ENCODE results near the gene GTPBP4. TPM values are rescaled to one million over a fixed set of nuclear protein-coding genes. Genes with fewer than 3 reads are reported as not detected.
A peak's percentile ranks its signal among the peaks of the same experiment; 100 is the strongest.

The GTPBP4 gene
- total and polyA plus RNA-seq, 2 of the 13 experiments (the other 11 are each of a cell fraction or from before 2014, with no cell fraction given): 24.1 to 85.5 TPM

DNA sequence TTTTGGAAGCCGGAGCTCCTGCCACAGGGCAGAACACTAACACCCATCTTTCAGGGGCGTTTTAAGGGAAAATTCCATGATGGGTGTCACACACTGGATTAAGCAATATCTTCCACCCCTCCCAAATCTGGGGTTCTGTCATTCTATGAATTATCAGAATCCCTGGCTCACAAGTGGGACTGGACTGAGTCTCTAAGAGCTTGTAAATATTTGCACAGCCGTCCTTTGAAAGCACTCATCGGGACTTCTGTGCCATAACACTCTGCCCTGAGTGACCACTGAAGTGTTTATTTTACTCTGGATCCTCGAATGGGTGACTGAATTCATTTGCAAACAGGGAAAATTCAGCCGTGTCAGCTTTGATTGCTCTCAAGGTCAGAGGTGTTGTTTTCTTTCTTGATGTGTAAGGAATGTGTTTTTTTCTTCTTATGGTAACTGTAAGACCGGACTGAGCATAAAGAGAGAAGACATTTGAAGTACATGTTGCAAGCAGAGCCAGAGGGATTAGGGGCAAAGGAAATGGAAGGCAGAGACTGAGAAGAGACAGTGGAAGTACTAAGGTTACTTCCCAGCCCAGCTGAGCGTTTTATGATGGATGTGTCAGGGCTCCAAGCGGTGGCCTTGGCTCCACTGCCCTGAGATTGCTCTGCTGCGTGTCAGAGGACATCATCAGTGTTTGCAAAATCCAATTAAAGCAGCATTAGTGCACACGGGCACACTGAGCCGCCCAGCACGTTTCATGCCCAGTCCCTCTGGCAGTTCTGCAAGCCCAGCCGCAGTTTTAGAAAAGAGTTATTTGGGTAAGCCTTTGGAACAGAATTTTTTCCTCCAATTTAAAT, 17.7 kb upstream of the GTPBP4 start (continued):
- TF ChIP-seq TBX3 (IDR thresholded peaks at IDR 0.05; ENCODE audit: borderline replicate concordance) (peak; percentile 76; the same call in 1 of the 2 replicates), NRL (CRISPR knock-in tag; IDR thresholded peaks at IDR 0.05; ENCODE audit: borderline replicate concordance) (no peak), ZC3H13 (CRISPR knock-in tag; IDR thresholded peaks at IDR 0.05) (no peak), NFKBIZ (CRISPR knock-in tag; IDR thresholded peaks at IDR 0.05) (0 out of 2 replicates have a peak, but pooled peaks have one; percentile 60), ARID2 (CRISPR knock-in tag; IDR thresholded peaks at IDR 0.05; ENCODE audit: borderline replicate concordance) (no peak), RBFOX2 (IDR thresholded peaks at IDR 0.05; ENCODE audit: low read depth, low read length) (no peak), ZKSCAN1 (IDR thresholded peaks at IDR 0.05; ENCODE audit: low read length) (no peak)
- TF ChIP-seq, protein P1, sequence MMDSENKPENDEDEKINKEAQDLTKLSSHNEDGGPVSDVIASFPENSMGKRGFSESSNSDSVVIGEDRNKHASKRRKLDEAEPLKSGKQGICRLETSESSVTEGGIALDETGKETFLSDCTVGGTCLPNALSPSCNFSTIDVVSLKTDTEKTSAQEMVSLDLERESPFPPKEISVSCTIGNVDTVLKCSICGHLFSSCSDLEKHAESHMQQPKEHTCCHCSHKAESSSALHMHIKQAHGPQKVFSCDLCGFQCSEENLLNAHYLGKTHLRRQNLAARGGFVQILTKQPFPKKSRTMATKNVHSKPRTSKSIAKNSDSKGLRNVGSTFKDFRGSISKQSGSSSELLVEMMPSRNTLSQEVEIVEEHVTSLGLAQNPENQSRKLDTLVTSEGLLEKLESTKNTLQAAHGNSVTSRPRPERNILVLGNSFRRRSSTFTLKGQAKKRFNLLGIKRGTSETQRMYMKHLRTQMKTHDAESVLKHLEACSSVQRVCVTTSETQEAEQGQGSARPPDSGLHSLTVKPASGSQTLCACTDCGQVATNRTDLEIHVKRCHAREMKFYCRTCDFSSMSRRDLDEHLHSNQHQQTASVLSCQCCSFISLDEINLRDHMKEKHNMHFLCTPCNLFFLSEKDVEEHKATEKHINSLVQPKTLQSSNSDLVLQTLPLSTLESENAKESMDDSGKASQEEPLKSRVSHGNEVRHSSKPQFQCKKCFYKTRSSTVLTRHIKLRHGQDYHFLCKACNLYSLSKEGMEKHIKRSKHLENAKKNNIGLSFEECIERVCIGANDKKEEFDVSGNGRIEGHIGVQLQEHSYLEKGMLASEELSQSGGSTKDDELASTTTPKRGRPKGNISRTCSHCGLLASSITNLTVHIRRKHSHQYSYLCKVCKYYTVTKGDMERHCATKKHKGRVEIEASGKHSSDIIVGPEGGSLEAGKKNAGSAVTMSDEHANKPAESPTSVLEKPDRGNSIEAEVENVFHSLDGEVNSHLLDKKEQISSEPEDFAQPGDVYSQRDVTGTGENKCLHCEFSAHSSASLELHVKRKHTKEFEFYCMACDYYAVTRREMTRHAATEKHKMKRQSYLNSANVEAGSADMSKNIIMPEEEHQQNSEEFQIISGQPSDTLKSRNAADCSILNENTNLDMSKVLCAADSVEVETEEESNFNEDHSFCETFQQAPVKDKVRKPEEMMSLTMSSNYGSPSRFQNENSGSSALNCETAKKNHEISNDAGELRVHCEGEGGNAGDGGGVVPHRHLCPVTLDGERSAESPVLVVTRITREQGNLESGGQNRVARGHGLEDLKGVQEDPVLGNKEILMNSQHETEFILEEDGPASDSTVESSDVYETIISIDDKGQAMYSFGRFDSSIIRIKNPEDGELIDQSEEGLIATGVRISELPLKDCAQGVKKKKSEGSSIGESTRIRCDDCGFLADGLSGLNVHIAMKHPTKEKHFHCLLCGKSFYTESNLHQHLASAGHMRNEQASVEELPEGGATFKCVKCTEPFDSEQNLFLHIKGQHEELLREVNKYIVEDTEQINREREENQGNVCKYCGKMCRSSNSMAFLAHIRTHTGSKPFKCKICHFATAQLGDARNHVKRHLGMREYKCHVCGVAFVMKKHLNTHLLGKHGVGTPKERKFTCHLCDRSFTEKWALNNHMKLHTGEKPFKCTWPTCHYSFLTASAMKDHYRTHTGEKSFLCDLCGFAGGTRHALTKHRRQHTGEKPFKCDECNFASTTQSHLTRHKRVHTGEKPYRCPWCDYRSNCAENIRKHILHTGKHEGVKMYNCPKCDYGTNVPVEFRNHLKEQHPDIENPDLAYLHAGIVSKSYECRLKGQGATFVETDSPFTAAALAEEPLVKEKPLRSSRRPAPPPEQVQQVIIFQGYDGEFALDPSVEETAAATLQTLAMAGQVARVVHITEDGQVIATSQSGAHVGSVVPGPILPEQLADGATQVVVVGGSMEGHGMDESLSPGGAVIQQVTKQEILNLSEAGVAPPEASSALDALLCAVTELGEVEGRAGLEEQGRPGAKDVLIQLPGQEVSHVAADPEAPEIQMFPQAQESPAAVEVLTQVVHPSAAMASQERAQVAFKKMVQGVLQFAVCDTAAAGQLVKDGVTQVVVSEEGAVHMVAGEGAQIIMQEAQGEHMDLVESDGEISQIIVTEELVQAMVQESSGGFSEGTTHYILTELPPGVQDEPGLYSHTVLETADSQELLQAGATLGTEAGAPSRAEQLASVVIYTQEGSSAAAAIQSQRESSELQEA (CRISPR knock-in tag; IDR thresholded peaks at IDR 0.05; ENCODE audit: not compliant biosample characterization): no peak
- TF ChIP-seq, protein P2, sequence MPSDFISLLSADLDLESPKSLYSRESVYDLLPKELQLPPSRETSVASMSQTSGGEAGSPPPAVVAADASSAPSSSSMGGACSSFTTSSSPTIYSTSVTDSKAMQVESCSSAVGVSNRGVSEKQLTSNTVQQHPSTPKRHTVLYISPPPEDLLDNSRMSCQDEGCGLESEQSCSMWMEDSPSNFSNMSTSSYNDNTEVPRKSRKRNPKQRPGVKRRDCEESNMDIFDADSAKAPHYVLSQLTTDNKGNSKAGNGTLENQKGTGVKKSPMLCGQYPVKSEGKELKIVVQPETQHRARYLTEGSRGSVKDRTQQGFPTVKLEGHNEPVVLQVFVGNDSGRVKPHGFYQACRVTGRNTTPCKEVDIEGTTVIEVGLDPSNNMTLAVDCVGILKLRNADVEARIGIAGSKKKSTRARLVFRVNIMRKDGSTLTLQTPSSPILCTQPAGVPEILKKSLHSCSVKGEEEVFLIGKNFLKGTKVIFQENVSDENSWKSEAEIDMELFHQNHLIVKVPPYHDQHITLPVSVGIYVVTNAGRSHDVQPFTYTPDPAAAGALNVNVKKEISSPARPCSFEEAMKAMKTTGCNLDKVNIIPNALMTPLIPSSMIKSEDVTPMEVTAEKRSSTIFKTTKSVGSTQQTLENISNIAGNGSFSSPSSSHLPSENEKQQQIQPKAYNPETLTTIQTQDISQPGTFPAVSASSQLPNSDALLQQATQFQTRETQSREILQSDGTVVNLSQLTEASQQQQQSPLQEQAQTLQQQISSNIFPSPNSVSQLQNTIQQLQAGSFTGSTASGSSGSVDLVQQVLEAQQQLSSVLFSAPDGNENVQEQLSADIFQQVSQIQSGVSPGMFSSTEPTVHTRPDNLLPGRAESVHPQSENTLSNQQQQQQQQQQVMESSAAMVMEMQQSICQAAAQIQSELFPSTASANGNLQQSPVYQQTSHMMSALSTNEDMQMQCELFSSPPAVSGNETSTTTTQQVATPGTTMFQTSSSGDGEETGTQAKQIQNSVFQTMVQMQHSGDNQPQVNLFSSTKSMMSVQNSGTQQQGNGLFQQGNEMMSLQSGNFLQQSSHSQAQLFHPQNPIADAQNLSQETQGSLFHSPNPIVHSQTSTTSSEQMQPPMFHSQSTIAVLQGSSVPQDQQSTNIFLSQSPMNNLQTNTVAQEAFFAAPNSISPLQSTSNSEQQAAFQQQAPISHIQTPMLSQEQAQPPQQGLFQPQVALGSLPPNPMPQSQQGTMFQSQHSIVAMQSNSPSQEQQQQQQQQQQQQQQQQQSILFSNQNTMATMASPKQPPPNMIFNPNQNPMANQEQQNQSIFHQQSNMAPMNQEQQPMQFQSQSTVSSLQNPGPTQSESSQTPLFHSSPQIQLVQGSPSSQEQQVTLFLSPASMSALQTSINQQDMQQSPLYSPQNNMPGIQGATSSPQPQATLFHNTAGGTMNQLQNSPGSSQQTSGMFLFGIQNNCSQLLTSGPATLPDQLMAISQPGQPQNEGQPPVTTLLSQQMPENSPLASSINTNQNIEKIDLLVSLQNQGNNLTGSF (CRISPR knock-in tag; IDR thresholded peaks at IDR 0.05): no peak
- TF ChIP-seq, protein P3, sequence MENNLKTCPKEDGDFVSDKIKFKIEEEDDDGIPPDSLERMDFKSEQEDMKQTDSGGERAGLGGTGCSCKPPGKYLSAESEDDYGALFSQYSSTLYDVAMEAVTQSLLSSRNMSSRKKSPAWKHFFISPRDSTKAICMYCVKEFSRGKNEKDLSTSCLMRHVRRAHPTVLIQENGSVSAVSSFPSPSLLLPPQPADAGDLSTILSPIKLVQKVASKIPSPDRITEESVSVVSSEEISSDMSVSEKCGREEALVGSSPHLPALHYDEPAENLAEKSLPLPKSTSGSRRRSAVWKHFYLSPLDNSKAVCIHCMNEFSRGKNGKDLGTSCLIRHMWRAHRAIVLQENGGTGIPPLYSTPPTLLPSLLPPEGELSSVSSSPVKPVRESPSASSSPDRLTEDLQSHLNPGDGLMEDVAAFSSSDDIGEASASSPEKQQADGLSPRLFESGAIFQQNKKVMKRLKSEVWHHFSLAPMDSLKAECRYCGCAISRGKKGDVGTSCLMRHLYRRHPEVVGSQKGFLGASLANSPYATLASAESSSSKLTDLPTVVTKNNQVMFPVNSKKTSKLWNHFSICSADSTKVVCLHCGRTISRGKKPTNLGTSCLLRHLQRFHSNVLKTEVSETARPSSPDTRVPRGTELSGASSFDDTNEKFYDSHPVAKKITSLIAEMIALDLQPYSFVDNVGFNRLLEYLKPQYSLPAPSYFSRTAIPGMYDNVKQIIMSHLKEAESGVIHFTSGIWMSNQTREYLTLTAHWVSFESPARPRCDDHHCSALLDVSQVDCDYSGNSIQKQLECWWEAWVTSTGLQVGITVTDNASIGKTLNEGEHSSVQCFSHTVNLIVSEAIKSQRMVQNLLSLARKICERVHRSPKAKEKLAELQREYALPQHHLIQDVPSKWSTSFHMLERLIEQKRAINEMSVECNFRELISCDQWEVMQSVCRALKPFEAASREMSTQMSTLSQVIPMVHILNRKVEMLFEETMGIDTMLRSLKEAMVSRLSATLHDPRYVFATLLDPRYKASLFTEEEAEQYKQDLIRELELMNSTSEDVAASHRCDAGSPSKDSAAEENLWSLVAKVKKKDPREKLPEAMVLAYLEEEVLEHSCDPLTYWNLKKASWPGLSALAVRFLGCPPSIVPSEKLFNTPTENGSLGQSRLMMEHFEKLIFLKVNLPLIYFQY (CRISPR knock-in tag; IDR thresholded peaks at IDR 0.05; ENCODE audit: borderline replicate concordance): no peak

Data from HepG2 (cell line).